Measurements from ENCODE around the gene DIP2C. TPM values are rescaled to one million over a fixed set of nuclear protein-coding genes. Genes with fewer than 3 reads are reported as not detected.
"Not testable (repeated sequence)": the region's sequence is repeated elsewhere in the genome, so short reads cannot be mapped to it uniquely, and the experiment has no call there.

Gene DIP2C
- total RNA-seq, 2 experiments from 2014 or later, result 0.85 to 0.95 TPM

- no peak for TF ChIP-seq CTCF (IDR thresholded peaks at IDR 0.05)
- Mint-ChIP-seq H3K36me3 (ENCODE audit: low read depth) (no peaks in the 10 kb centered on the region), H3K27ac (no peak overlapping the region), H3K27me3 (no peaks in the 10 kb centered on the region), H3K4me1 (ENCODE audit: low read depth) (no peaks in the 10 kb centered on the region), H3K9me3 (no peaks in the 10 kb centered on the region), H3K4me3 (no peak overlapping the region)
- no peak for DNase-seq
- ChIA-PET CTCF (no interaction called here), POLR2A (no interaction called here)
- intact Hi-C loops (cut with micrococcal nuclease), result no loop called here
- ATAC-seq, result no peak
Measured at GRCh38 chr10:301536-301935, 387.9 kb downstream of the DIP2C start.

GRCh38 chr10:300580-300979 is 388.9 kb downstream of the DIP2C start:
- POLR2A ChIA-PET; intact Hi-C loops (cut with micrococcal nuclease); ATAC-seq; H3K27me3 Mint-ChIP-seq; H3K4me1 Mint-ChIP-seq (ENCODE audit: low read depth); H3K9me3 Mint-ChIP-seq; DNase-seq; H3K4me3 Mint-ChIP-seq; H3K27ac Mint-ChIP-seq; CTCF ChIA-PET; H3K36me3 Mint-ChIP-seq (ENCODE audit: low read depth): not testable (repeated sequence)

GRCh38 chr10:299969-300368 is 389.5 kb downstream of the DIP2C start:
- ATAC-seq (no peak), DNase-seq (no peak)
- CTCF ChIA-PET, result no interaction called here
- no peaks in the 10 kb centered on the region for H3K27me3 Mint-ChIP-seq
- TF ChIP-seq CTCF (IDR thresholded peaks at IDR 0.05), result no peak
- no peak overlapping the region for H3K4me3 Mint-ChIP-seq
- intact Hi-C loops (cut with micrococcal nuclease), result no loop called here
- H3K9me3 Mint-ChIP-seq, result no peaks in the 10 kb centered on the region
- POLR2A ChIA-PET, result no interaction called here
- H3K36me3 Mint-ChIP-seq (ENCODE audit: low read depth), result no peaks in the 10 kb centered on the region
- no peak overlapping the region for H3K27ac Mint-ChIP-seq
- H3K4me1 Mint-ChIP-seq (ENCODE audit: low read depth), result no peaks in the 10 kb centered on the region

- POLR2A ChIA-PET, result no interaction called here
- Mint-ChIP-seq H3K4me1 (ENCODE audit: low read depth) (no peaks in the 10 kb centered on the region), H3K4me3 (no peak overlapping the region), H3K36me3 (ENCODE audit: low read depth) (no peaks in the 10 kb centered on the region), H3K27ac (no peak overlapping the region), H3K9me3 (no peaks in the 10 kb centered on the region), H3K27me3 (no peaks in the 10 kb centered on the region)
- CTCF ChIA-PET, result no interaction called here
- ATAC-seq, result no peak
- no peak for DNase-seq
- intact Hi-C loops (cut with micrococcal nuclease), result no loop called here
- TF ChIP-seq CTCF (IDR thresholded peaks at IDR 0.05), result no peak
Measured at GRCh38 chr10:299512-299911, 390.0 kb downstream of the DIP2C start.

- ATAC-seq (no peak), DNase-seq (no peak)
- no peak for TF ChIP-seq CTCF (IDR thresholded peaks at IDR 0.05)
- ChIA-PET CTCF (no interaction called here), POLR2A (interaction anchor here (1.0 kb wide), 1 partner anchor 10 kb away, joined by 3 read pairs; no protein-coding TSS in a partner anchor)
- H3K36me3 Mint-ChIP-seq (ENCODE audit: low read depth), result no peaks in the 10 kb centered on the region
- intact Hi-C loops (cut with micrococcal nuclease), result no loop called here
- no peaks in the 10 kb centered on the region for H3K27me3 Mint-ChIP-seq
- no peak overlapping the region for H3K4me3 Mint-ChIP-seq
- H3K27ac Mint-ChIP-seq, result no peak overlapping the region
- H3K4me1 Mint-ChIP-seq (ENCODE audit: low read depth), result no peaks in the 10 kb centered on the region
- no peaks in the 10 kb centered on the region for H3K9me3 Mint-ChIP-seq
Measured at GRCh38 chr10:298033-298432, 391.4 kb downstream of the DIP2C start.

- H3K36me3 Mint-ChIP-seq (ENCODE audit: low read depth), result no peaks in the 10 kb centered on the region
- TF ChIP-seq CTCF (IDR thresholded peaks at IDR 0.05), result no peak
- H3K27me3 Mint-ChIP-seq, result no peaks in the 10 kb centered on the region
- no peak overlapping the region for H3K4me3 Mint-ChIP-seq
- no peak for ATAC-seq
- ChIA-PET POLR2A (interaction anchor here (1.0 kb wide), 1 partner anchor 9 kb away, joined by 3 read pairs; no protein-coding TSS in a partner anchor), CTCF (no interaction called here)
- H3K27ac Mint-ChIP-seq, result no peak overlapping the region
- no peaks in the 10 kb centered on the region for H3K9me3 Mint-ChIP-seq
- H3K4me1 Mint-ChIP-seq (ENCODE audit: low read depth), result no peaks in the 10 kb centered on the region
- intact Hi-C loops (cut with micrococcal nuclease), result no loop called here
- DNase-seq, result no peak
Measured at GRCh38 chr10:297567-297966, 391.9 kb downstream of the DIP2C start.
